Ascending aorta (tissue), 2 donors: Measurements from ENCODE around the gene ATP11A. TPM values are rescaled to one million over a fixed set of nuclear protein-coding genes. Genes with fewer than 3 reads are reported as not detected.

Source experiments
- DNase-seq, 2 donors: peaks; one replicate each; pipeline ENCODE4 v3.0.0-alpha.2; 2019; ENCODE audit warnings: low spot score in 2 of 2
- H3K27ac ChIP-seq, 2 donors: fragments of 200-600 bp; sonication (generic); one replicate each; pipeline ENCODE4 v1.5.1; 2016 to 2017; ENCODE audit warnings: mild to moderate bottlenecking in 1 of 2
- H3K27me3 ChIP-seq: fragments of 200-600 bp; sonication (generic); one replicate; pipeline ENCODE4 v1.5.1; 2017
- H3K36me3 ChIP-seq, 2 donors: fragments of 200-600 bp; sonication (generic); one replicate each; pipeline ENCODE4 v1.5.1; 2016
- H3K4me1 ChIP-seq, 2 donors: fragments of 200-600 bp; sonication (generic); one replicate each; pipeline ENCODE4 v1.5.1; 2016 to 2017; ENCODE audit warnings: mild to moderate bottlenecking in 1 of 2
- H3K4me3 ChIP-seq, 2 donors: fragments of 200-600 bp; sonication (generic); one replicate each; pipeline ENCODE4 v1.5.1; 2016 to 2017; ENCODE audit warnings: mild to moderate bottlenecking in 1 of 2
- H3K9me3 ChIP-seq, 2 donors: fragments of 200-600 bp; sonication (generic); one replicate each; pipeline ENCODE4 v1.5.1; 2016
- intact Hi-C: fragments of 100-400 bp; cut with DNase I; formaldehyde crosslinking; loops from one replicate; pipeline ENCODE4 v1.15.1; 2023
- total RNA-seq: library from RNA; depleted of rRNA; stranded (reverse); fragments of >200 nt; gene quantifications from one replicate; pipeline ENCODE4 v1.1.0, GENCODE V29; 2016
- TF ChIP-seq, protein P1 (sequence below), 3 experiments: fragments of 200-600 bp in 2 of 3; fragments of 450-650 bp in 1 of 3; sonication (generic) in 2 of 3; IDR thresholded peaks; one replicate each; pipeline ENCODE4 v1.5.1; 2016 to 2019; ENCODE audit warnings: antibody characterized with exemption in 3 of 3, mild to moderate bottlenecking in 1 of 3, moderate library complexity in 1 of 3

The ATP11A gene
- total RNA-seq, 1 donor from 2014 or later, result 50.1 TPM

DNA sequence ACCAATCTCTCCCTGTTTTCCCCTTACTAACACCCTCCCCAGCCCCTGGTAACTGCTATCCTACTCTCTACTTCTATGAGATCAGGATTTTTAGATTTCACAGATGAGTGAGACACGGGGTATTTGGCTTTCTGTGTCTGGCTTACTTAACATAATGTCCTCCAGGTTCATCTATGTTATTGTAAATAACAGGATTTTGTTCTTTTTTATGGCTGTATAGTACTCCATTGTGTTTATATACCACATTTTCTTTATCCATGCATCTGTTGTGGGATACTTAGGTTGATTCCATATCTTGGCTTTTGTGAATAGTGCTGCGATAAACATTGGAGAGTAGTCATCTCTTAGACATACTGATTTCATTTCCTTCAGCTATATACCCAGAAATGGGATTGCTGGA lies 28.5 kb upstream of the ATP11A start:
- intact Hi-C loops, result no loop called here
- TF ChIP-seq, protein P1, sequence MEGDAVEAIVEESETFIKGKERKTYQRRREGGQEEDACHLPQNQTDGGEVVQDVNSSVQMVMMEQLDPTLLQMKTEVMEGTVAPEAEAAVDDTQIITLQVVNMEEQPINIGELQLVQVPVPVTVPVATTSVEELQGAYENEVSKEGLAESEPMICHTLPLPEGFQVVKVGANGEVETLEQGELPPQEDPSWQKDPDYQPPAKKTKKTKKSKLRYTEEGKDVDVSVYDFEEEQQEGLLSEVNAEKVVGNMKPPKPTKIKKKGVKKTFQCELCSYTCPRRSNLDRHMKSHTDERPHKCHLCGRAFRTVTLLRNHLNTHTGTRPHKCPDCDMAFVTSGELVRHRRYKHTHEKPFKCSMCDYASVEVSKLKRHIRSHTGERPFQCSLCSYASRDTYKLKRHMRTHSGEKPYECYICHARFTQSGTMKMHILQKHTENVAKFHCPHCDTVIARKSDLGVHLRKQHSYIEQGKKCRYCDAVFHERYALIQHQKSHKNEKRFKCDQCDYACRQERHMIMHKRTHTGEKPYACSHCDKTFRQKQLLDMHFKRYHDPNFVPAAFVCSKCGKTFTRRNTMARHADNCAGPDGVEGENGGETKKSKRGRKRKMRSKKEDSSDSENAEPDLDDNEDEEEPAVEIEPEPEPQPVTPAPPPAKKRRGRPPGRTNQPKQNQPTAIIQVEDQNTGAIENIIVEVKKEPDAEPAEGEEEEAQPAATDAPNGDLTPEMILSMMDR (IDR thresholded peaks at IDR 0.05), result no peak
- no peak overlapping the region for H3K27ac ChIP-seq
- H3K4me3 ChIP-seq, result no peak overlapping the region
- no peaks in the 10 kb centered on the region for H3K9me3 ChIP-seq
- no peak for DNase-seq
- no peaks in the 10 kb centered on the region for H3K4me1 ChIP-seq
- no peaks in the 10 kb centered on the region for H3K27me3 ChIP-seq
- no peaks in the 10 kb centered on the region for H3K36me3 ChIP-seq

DNA sequence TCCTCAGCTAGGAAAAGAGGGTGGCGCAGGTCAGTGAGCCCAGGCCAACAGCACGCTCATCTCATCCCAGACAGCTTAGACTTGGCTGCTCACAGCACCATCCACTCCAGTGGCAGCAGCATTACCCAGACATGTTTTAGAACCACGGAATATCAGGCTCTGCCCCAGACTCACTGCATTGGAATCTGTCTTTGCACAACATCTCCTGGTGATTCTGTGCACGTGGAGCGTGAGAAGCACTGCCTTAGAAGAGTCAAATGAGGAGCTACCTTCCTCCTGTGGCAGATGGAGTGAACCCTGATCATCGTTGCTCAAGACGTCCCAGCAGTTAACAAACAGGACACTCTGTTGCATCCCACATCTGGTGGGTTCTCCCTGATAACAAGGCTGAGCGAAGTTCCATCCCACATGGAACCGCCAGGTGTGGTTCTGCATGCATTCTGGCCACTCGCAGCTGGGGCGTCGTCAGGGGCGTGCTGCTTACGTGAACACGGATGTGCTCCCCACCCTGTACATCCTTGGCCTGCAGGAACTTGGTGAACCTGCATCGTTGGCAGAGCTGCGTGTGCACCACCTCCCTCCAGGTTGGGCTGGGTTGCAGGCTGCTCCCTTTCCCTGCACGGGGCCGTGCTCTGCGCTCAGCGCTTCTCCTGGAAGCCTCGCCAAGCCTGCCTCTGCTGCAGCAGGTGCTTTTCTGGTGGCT lies 25.2 kb upstream of the ATP11A start:
- H3K4me3 ChIP-seq, result no peak overlapping the region
- H3K27ac ChIP-seq, result no peak overlapping the region
- no peaks in the 10 kb centered on the region for H3K36me3 ChIP-seq
- no peak for DNase-seq
- no peaks in the 10 kb centered on the region for H3K27me3 ChIP-seq
- no peaks in the 10 kb centered on the region for H3K9me3 ChIP-seq
- no peaks in the 10 kb centered on the region for H3K4me1 ChIP-seq
- intact Hi-C loops, result no loop called here
- TF ChIP-seq, protein P1 (IDR thresholded peaks at IDR 0.05), result no peak

DNA sequence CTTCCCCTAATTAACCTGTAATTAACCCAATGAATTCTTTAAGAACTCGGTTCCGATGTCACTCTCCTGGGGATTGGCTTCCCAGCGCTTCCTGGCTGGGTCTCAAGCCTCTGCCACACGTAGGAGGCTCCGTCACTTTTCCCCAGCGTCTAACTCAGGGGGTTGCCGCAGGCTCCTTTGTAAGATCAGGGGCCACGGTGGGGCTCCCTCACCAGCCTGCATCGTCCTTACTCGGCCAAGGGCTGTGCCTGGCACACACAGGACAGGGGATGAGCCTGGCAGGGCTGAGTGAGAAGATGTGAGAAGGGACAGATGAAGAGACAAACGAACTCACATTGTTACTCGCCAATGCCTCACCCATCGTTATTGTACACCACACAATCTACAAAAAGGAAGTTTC lies 20.9 kb upstream of the ATP11A start:
- H3K4me1 ChIP-seq, result no peaks in the 10 kb centered on the region
- H3K27ac ChIP-seq, result no peak overlapping the region
- no peak overlapping the region for H3K4me3 ChIP-seq
- DNase-seq, result no peak
- intact Hi-C loops, result no loop called here
- no peaks in the 10 kb centered on the region for H3K27me3 ChIP-seq
- TF ChIP-seq, protein P1 (IDR thresholded peaks at IDR 0.05), result no peak
- H3K9me3 ChIP-seq, result no peaks in the 10 kb centered on the region
- H3K36me3 ChIP-seq, result no peaks in the 10 kb centered on the region

DNA sequence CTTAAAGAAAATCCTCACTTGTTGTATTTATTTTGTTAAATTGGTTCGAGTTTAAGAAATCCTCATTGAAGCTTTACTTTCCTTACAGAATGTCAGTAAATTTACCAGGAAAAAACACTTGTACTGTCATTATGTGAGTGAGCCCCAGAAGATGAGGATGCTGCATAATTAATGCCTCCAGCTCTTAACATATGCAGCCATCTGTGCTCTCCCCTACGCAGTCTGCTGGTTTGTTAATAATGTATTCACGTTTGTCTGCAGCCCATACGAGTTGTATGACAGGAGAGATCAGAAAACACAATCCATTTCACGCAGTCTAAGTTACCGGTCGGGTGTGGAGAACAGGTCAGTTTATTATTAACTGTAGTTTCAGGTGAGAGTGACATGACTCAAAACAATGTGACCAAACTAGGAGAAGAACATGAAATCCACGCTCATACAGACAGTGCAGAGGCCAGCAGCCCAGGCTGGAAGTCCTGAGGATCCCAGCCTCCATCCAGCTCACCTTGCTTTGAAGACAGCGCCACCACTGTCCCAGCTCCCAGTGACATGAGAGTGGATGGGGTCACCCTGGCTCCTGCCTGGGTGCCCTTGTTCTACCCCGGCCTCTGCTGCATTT lies 19.8 kb upstream of the ATP11A start:
- intact Hi-C loops, result no loop called here
- DNase-seq, result no peak
- H3K4me1 ChIP-seq, result no peaks in the 10 kb centered on the region
- no peak overlapping the region for H3K4me3 ChIP-seq
- H3K9me3 ChIP-seq, result no peaks in the 10 kb centered on the region
- H3K27ac ChIP-seq, result no peak overlapping the region
- no peaks in the 10 kb centered on the region for H3K36me3 ChIP-seq
- H3K27me3 ChIP-seq, result no peaks in the 10 kb centered on the region
- TF ChIP-seq, protein P1 (IDR thresholded peaks at IDR 0.05), result no peak

DNA sequence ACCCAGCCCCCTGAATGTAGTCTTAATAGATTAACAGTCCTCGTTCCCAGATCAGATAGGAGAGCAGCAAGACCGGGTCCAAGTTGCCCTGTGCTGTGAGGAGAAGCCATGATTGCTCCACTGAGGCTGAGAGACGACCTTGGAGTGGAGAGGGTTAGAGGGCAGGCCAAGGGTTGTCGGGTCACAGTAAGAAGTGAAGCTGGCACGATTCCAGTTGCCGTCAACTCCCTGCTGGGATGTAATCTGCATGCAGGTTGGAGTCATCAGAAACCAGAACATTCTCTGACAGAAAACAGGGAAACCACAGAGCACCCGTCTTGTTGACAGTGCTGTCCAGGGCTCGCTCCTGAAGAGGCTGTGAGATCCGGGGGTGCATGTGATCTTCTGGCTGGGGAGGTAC lies 19.0 kb upstream of the ATP11A start:
- Histone ChIP-seq H3K27ac (no peak overlapping the region), H3K27me3 (no peaks in the 10 kb centered on the region), H3K9me3 (no peaks in the 10 kb centered on the region), H3K4me3 (no peak overlapping the region), H3K4me1 (no peaks in the 10 kb centered on the region), H3K36me3 (no peaks in the 10 kb centered on the region)
- intact Hi-C loops, result no loop called here
- no peak for DNase-seq
- TF ChIP-seq, protein P1 (IDR thresholded peaks at IDR 0.05), result no peak
